WTC11 (cell line): ENCODE data around the gene LRMDA. TPM values are rescaled to one million over a fixed set of nuclear protein-coding genes. Genes with fewer than 3 reads are reported as not detected.

ENCODE experiments used
- ATAC-seq: fragments of 200-7000 bp; cut with Tn5 transposase; 2 replicates; pipeline ENCODE4 v1.10.0; 2021; ENCODE audit warnings: mild to moderate bottlenecking, moderate library complexity
- CTCF ChIA-PET: fragments of 300-600 bp; sonication (Branson Sonifier 250); formaldehyde crosslinking; loops from one replicate; lab custom pipeline; 2021; ENCODE audit warnings: antibody characterized with exemption; lab: Charles Lee
- POLR2A ChIA-PET: fragments of 350-600 bp; sonication (Branson Sonifier 250); formaldehyde crosslinking; loops from one replicate; lab custom pipeline; 2021; ENCODE audit warnings: antibody characterized with exemption; lab: Charles Lee
- DNase-seq: peaks from one replicate; pipeline ENCODE4 v3.0.0; 2021; ENCODE audit warnings: low spot score
- H3K27ac Mint-ChIP-seq: 2 replicates; pipeline ENCODE4 v1.8.0; 2021; ENCODE audit warnings: mixed read lengths
- H3K27me3 Mint-ChIP-seq: 2 replicates; pipeline ENCODE4 v1.8.0; 2021; ENCODE audit warnings: low read depth, mild to moderate bottlenecking, moderate library complexity, mixed read lengths
- H3K36me3 Mint-ChIP-seq: 2 replicates; pipeline ENCODE4 v1.8.0; 2021; ENCODE audit warnings: mixed read lengths
- H3K4me1 Mint-ChIP-seq: 2 replicates; pipeline ENCODE4 v1.8.0; 2022; ENCODE audit warnings: mixed read lengths
- H3K4me3 Mint-ChIP-seq: 2 replicates; pipeline ENCODE4 v1.8.0; 2021; ENCODE audit warnings: mild to moderate bottlenecking, moderate library complexity, mixed read lengths
- H3K9me3 Mint-ChIP-seq: 2 replicates; pipeline ENCODE4 v1.8.0; 2021; ENCODE audit warnings: mixed read lengths
- AFF4 ChIP-seq: sonication (generic); formaldehyde crosslinking; IDR thresholded peaks from 2 replicates; pipeline ENCODE4 v1.8.1; 2023; ENCODE audit warnings: mild to moderate bottlenecking, missing genetic modification reagents, borderline replicate concordance
- CTCF ChIP-seq: fragments of 200-600 bp; IDR thresholded peaks from 2 replicates; pipeline ENCODE4 v1.8.0; 2022; ENCODE audit warnings: antibody characterized with exemption
- ESRRA ChIP-seq: sonication (generic); formaldehyde crosslinking; IDR thresholded peaks from 2 replicates; pipeline ENCODE4 v1.8.1; 2022; ENCODE audit warnings: mild to moderate bottlenecking, missing genetic modification reagents, borderline replicate concordance
- ETV6 ChIP-seq: sonication (generic); formaldehyde crosslinking; IDR thresholded peaks from 2 replicates; pipeline ENCODE4 v1.8.1; 2022; ENCODE audit warnings: mild to moderate bottlenecking, missing genetic modification reagents
- HMGXB4 ChIP-seq: sonication (generic); formaldehyde crosslinking; IDR thresholded peaks from 2 replicates; pipeline ENCODE4 v1.8.1; 2023; ENCODE audit warnings: mild to moderate bottlenecking, moderate library complexity, missing genetic modification reagents
- IRF1 ChIP-seq: sonication (generic); formaldehyde crosslinking; IDR thresholded peaks from 2 replicates; pipeline ENCODE4 v1.8.0; 2023; ENCODE audit warnings: missing genetic modification reagents
- MLX ChIP-seq: sonication (generic); formaldehyde crosslinking; IDR thresholded peaks from 2 replicates; pipeline ENCODE4 v1.8.1; 2023; ENCODE audit warnings: mild to moderate bottlenecking, missing genetic modification reagents, moderate library complexity
- NFYB ChIP-seq: sonication (generic); formaldehyde crosslinking; conservative IDR thresholded peaks from 2 replicates; pipeline ENCODE4 v1.8.0; 2022; ENCODE audit warnings: low read depth, missing genetic modification reagents
- PRDM15 ChIP-seq: sonication (generic); formaldehyde crosslinking; IDR thresholded peaks from 2 replicates; pipeline ENCODE4 v1.8.0; 2022; ENCODE audit warnings: missing genetic modification reagents
- PREB ChIP-seq: sonication (generic); formaldehyde crosslinking; IDR thresholded peaks from 2 replicates; pipeline ENCODE4 v1.8.1; 2022; ENCODE audit warnings: mild to moderate bottlenecking, missing genetic modification reagents, moderate library complexity, borderline replicate concordance
- SMAD4 ChIP-seq: sonication (generic); formaldehyde crosslinking; IDR thresholded peaks from 2 replicates; pipeline ENCODE4 v1.8.0; 2022; ENCODE audit warnings: mild to moderate bottlenecking, missing genetic modification reagents
- TEAD4 ChIP-seq: sonication (generic); formaldehyde crosslinking; IDR thresholded peaks from 2 replicates; pipeline ENCODE4 v1.8.0; 2022; ENCODE audit warnings: mild to moderate bottlenecking, missing genetic modification reagents
- ZBTB21 ChIP-seq: sonication (generic); formaldehyde crosslinking; IDR thresholded peaks from 2 replicates; pipeline ENCODE4 v1.8.1; 2023; ENCODE audit warnings: mild to moderate bottlenecking, missing genetic modification reagents, borderline replicate concordance
- ZNF121 ChIP-seq: sonication (generic); formaldehyde crosslinking; IDR thresholded peaks from 2 replicates; pipeline ENCODE4 v1.8.0; 2023; ENCODE audit warnings: missing genetic modification reagents
- ZNF138 ChIP-seq: sonication (generic); formaldehyde crosslinking; conservative IDR thresholded peaks from 2 replicates; pipeline ENCODE4 v1.8.1; 2022; ENCODE audit warnings: mild to moderate bottlenecking, moderate library complexity, missing genetic modification reagents
- ZNF232 ChIP-seq: sonication (generic); formaldehyde crosslinking; IDR thresholded peaks from 2 replicates; pipeline ENCODE4 v1.8.0; 2022; ENCODE audit warnings: mild to moderate bottlenecking, missing genetic modification reagents
- ZNF425 ChIP-seq: fragments of 250-450 bp; sonication (Bioruptor Pico); conservative IDR thresholded peaks from 2 replicates; pipeline ENCODE4 v1.9.0; 2021; ENCODE audit warnings: mild to moderate bottlenecking
- total RNA-seq: library from RNA; stranded (reverse); gene quantifications from 3 replicates; pipeline ENCODE4 v1.2.3, GENCODE V29; 2021

The LRMDA gene
- total RNA-seq, 1 experiment from 2014 or later = 0.92 TPM

- TF ChIP-seq PREB (CRISPR knock-in tag) (no peak), TEAD4 (CRISPR knock-in tag) (no peak), ZBTB21 (CRISPR knock-in tag) (no peak), ZNF232 (no peak), ZNF138 (CRISPR knock-in tag) (no peak), ZNF425 (CRISPR knock-in tag) (no peak), MLX (CRISPR knock-in tag) (no peak), ETV6 (CRISPR knock-in tag) (no peak), HMGXB4 (no peak)
These were observed 116.2 kb downstream of the LRMDA start (continued) for GRCh38 chr10:75547391-75548298.

GRCh38 chr10:75548356-75548755 is 116.9 kb downstream of the LRMDA start:
- DNase-seq (no peak), ATAC-seq (no peak)
- H3K36me3 Mint-ChIP-seq = peaks cover 8% of the 10 kb centered on the region
- CTCF ChIA-PET = no interaction called here
- H3K4me1 Mint-ChIP-seq = peaks cover 4% of the 10 kb centered on the region; the same call in 1 of the 2 replicates
- H3K4me3 Mint-ChIP-seq = no peak overlapping the region
- peaks cover 3% of the 10 kb centered on the region; the same call in 1 of the 2 replicates for H3K27me3 Mint-ChIP-seq
- POLR2A ChIA-PET = no interaction called here
- H3K9me3 Mint-ChIP-seq = peaks cover 20% of the 10 kb centered on the region
- H3K27ac Mint-ChIP-seq = no peak overlapping the region
- TF ChIP-seq MLX (CRISPR knock-in tag) (no peak), IRF1 (CRISPR knock-in tag) (no peak), PRDM15 (CRISPR knock-in tag) (no peak), AFF4 (CRISPR knock-in tag) (no peak), CTCF (no peak), NFYB (CRISPR knock-in tag) (no peak), SMAD4 (no peak), ESRRA (CRISPR knock-in tag) (no peak), ZNF121 (no peak), ZBTB21 (CRISPR knock-in tag) (no peak)
